Measurements from ENCODE around the gene NOSTRIN.
"Not testable (repeated sequence)": the region's sequence is repeated elsewhere in the genome, so short reads cannot be mapped to it uniquely, and the experiment has no call there.

NOSTRIN gene

DNA sequence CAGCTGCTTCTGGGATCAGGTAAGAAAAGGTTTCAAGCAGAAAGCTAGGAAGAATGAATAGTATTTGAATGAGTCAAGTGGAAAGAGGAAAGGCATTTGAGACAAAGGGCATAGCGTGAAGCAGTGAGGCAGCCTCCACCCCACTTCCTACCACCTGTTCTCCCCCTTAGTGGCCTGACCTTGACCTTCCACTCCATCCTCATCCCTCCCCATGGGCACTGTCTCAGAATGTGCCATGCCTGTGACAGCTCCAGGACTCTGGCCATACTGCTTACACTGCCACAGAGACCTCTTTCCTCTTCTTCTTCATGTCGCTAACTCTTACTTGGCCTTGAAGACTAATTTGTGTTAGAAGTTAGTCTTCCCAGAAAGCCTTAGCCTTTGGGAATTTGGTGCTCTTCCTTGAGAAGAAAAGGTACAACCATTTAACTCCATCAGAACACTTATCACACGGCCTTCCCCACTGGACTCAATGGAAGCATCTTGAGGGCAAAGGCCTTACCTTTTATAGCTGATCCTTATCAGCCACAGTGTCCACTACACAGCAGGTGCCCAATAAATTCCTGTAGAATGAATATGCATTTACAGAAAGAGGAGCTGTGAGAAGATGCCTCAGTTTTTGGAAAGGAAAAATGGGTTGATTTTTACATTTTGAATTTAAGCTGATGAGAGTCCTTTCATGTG lies 15.2 kb upstream of the NOSTRIN start:
- TF ChIP-seq CTCF (IDR thresholded peaks at IDR 0.05; ENCODE audit: insufficient read depth, low read length, missing control alignments) = no peak
- no peak overlapping the region for H3K4me3 ChIP-seq (ENCODE audit: low read depth, low read length)
- DNase-seq (ENCODE audit: low read depth, low spot score) = no peak
- CTCF ChIA-PET = no interaction called here
- POLR2A ChIA-PET = no interaction called here

DNA sequence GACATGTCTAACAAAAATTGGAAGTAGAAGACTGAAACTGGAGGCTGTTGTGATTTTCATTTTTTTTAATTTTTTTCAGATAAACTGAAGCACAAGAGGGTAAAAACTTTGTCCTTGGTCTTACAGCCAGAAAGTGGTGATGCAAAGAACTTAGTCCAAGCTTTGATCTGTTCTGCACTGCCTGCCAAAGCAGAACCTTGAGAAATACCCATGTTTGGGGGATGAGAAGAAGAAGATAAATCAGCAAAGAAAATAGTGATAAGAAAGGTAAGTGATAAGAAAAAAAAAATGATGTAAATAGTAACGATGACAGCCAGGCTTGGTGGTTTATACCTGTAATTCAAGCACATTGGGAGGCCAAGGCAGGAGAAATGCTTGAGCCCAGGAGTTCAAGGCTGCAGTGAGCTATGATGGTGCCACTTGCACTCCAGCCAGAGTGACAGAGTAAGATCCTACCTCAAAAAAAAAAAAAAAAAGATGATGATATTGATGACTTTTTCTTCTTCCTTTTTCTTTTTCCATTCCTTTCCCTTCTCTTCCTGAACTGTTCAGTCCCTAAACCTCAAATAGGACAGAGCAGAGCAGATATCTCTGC lies 14.6 kb upstream of the NOSTRIN start:
- DNase-seq (ENCODE audit: low read depth, low spot score) = no peak
- ChIA-PET CTCF (no interaction called here), POLR2A (no interaction called here)
- no peak for TF ChIP-seq CTCF (IDR thresholded peaks at IDR 0.05; ENCODE audit: insufficient read depth, low read length, missing control alignments)
- H3K4me3 ChIP-seq (ENCODE audit: low read depth, low read length) = no peak overlapping the region

DNA sequence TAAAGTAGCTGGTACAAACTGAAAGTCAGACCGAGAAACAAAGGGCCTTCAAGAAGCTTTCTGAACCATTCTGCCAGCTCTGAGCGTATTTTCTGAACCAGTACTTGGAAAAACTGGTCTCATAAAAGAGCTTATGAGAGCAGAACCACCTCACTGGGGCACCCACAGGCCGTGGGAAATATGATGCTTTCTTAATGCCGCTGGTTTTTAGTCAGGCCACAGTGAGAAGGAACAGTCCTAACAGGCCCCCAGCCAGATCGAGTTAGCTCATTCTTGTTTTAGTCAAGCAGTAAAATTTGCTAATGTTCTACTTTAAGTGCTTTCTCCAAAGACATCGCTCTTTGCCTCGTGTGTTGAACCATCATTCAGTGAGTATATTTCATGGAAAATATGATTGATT lies 12.7 kb upstream of the NOSTRIN start:
- H3K4me3 ChIP-seq (ENCODE audit: low read depth, low read length) = no peak overlapping the region
- TF ChIP-seq CTCF (IDR thresholded peaks at IDR 0.05; ENCODE audit: insufficient read depth, low read length, missing control alignments) = no peak
- ChIA-PET POLR2A (no interaction called here), CTCF (interaction anchor here (1.2 kb wide), 1 partner anchor 15 kb away, joined by 4 read pairs; no protein-coding TSS in a partner anchor)
- no peak for DNase-seq (ENCODE audit: low read depth, low spot score)

GRCh38 chr2:168790226-168790902 lies 12.1 kb upstream of the NOSTRIN start:
- CTCF ChIA-PET = interaction anchor here (1.2 kb wide), 1 partner anchor 16 kb away, joined by 4 read pairs; no protein-coding TSS in a partner anchor
- no peak overlapping the region for H3K4me3 ChIP-seq (ENCODE audit: low read depth, low read length)
- POLR2A ChIA-PET = no interaction called here
- no peak for TF ChIP-seq CTCF (IDR thresholded peaks at IDR 0.05; ENCODE audit: insufficient read depth, low read length, missing control alignments)
- DNase-seq (ENCODE audit: low read depth, low spot score) = no peak

GRCh38 chr2:168791140-168791539 lies 11.3 kb upstream of the NOSTRIN start:
- DNase-seq (ENCODE audit: low read depth, low spot score); CTCF ChIA-PET; H3K4me3 ChIP-seq (ENCODE audit: low read depth, low read length); POLR2A ChIA-PET: not testable (repeated sequence)

DNA sequence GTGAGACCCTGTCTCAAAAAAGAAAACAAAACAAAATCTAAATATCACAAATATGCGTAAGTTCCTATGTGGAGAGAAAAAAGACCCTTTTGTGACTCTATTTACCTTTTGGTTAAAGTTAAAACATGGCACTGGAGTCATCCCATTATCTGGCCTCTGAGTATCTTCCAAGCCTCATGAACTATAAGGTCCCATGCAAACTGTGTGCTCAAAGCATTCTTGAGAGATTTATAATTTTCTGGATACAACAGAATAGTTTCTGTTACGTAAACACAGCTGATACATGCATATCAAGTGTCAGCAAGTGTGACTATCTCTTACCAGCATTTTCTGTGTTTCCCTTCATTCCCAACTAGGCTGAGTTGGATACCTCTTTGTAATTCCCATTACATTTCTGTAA lies 8.8 kb upstream of the NOSTRIN start:
- ChIA-PET CTCF (no interaction called here), POLR2A (no interaction called here)
- no peak for TF ChIP-seq CTCF (IDR thresholded peaks at IDR 0.05; ENCODE audit: insufficient read depth, low read length, missing control alignments)

More for the DNA sequence above, 8.8 kb upstream of the NOSTRIN start:
- no peak overlapping the region for H3K4me3 ChIP-seq (ENCODE audit: low read depth, low read length)
- DNase-seq (ENCODE audit: low read depth, low spot score) = no peak
